Pancreas (tissue), 10 donors: ENCODE results near the gene SNX21. TPM values are rescaled to one million over a fixed set of nuclear protein-coding genes. Genes with fewer than 3 reads are reported as not detected.

Experiments
- ATAC-seq, 4 donors: fragments of 200-7000 bp; cut with Tn5 transposase; one replicate each; pipeline versions ENCODE4 v1.8.0 to v1.9.1; 2020; ENCODE audit warnings: mild to moderate bottlenecking in 4 of 4, moderate library complexity in 4 of 4
- DNase-seq, 6 donors: peaks; one replicate each; pipeline ENCODE4 v3.0.0-alpha.2; 2020
- FAIRE-seq: peaks from 2 replicates; lab custom pipeline; 2012; peaks lifted over from hg19 to GRCh38; lab: Jason Lieb, UNC
- H3K27ac ChIP-seq, 4 donors: fragments of 200-600 bp; sonication (generic); 1 replicate in 3 of 4; 2 replicates in 1 of 4; pipeline versions ENCODE4 v1.5.0 to v1.8.0; 2020
- H3K27me3 ChIP-seq, 4 donors: fragments of 200-600 bp; one replicate each; pipeline ENCODE4 v1.8.0; 2021
- H3K36me3 ChIP-seq, 3 donors: fragments of 200-600 bp; sonication (generic) in 1 of 3; one replicate each; pipeline versions ENCODE4 v1.5.0 to v1.8.0; 2020 to 2021
- H3K4me1 ChIP-seq, 3 donors: fragments of 200-600 bp; one replicate each; pipeline ENCODE4 v1.8.0; 2021
- H3K4me3 ChIP-seq, 4 donors: fragments of 200-600 bp; sonication (generic) in 2 of 4; one replicate each; pipeline versions ENCODE4 v1.5.0 to v1.8.0; 2020 to 2021
- H3K9me3 ChIP-seq, 4 donors: fragments of 200-600 bp; one replicate each; pipeline ENCODE4 v1.8.0; 2021
- CTCF ChIP-seq, 4 donors: fragments of 200-600 bp; sonication (generic) in 3 of 4; IDR thresholded peaks; one replicate each; pipeline versions ENCODE4 v1.5.0 to v1.8.0; 2021; ENCODE audit warnings: antibody characterized with exemption in 4 of 4
- WGBS, 2 donors: extraction: QIAGEN DNeasy Blood & Tissue Kit; methylation state at CpG; one replicate each; pipeline ENCODE4 v1.1.7; 2013; 5-methylcytosine and 5-hydroxymethylcytosine counted together
- intact Hi-C, 3 donors: fragments of 100-400 bp; cut with DNase I; formaldehyde crosslinking; loops; one replicate each; pipeline versions ENCODE4 v1.11.1 to v1.14.2; 2022
- polyA plus RNA-seq, 2 donors: library from polyadenylated mRNA; stranded (reverse); fragments of 200-250 nt; gene quantifications; one replicate each; pipeline ENCODE4 v1.2.3, GENCODE V29; 2013
- total RNA-seq, 6 donors: library from RNA; stranded (reverse); fragmentation: NEBNext Ultra II Directional in 4 of 6; extraction: Animal tissue kit (Norgen Biotek cat#: 25700) in 4 of 6; gene quantifications; one replicate each; pipeline versions ENCODE4 v1.2.1 to v1.2.4, GENCODE V29; 2021 to 2023
- donor health status: healthy with polysubstance abuse.
- donor health status: DM: no; HTN: no; CAD: no; lungs with moderate emphysema.
- donor health status: DM: no; HTN: no; CAD: no.
- donor health status: control.
- donor health status: control.
- donor health status: Bipolar disorder and iron deficiency.
- donor health status: DM: yes; HTN: yes; CAD: no.
- donor health status: DM: no; HTN: no; CAD: no.
- donor health status: DM: no; HTN: no; CAD: no.
- donor health status: DM: yes; HTN: yes; CAD: no.

Gene SNX21
- total and polyA plus RNA-seq, 8 donors: 4.6 to 22.6 (median 6.7) TPM

DNA sequence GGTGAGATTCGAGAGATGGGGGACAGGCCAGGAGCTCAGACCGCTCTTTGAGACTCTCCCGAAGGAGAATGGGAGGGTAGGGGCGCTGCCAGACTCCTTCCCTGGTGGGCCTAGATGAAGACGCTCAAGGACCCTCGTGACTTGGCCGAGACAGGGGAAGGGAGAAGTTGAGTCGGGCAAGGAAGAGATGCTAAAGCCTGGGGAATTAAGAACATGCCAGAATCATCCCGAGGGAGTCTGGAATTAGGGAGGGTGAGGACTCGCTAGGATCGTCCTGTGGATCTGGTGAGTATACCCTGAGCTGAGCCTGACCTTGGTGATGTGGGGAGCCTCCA, 20.6 kb upstream of the SNX21 start:
- H3K9me3 ChIP-seq: no peaks in the 10 kb centered on the region
- no peak for DNase-seq
- intact Hi-C loops: no loop called here
- TF ChIP-seq CTCF (IDR thresholded peaks at IDR 0.05): no peak
- no peak for FAIRE-seq
- no peak overlapping the region for H3K27ac ChIP-seq
- H3K4me1 ChIP-seq: peaks cover 0 to 5% (median 0%) of the 10 kb centered on the region in 3 donors
- H3K4me3 ChIP-seq: peak overlapping the region in 3 of 4 donors; percentile 47 to 57 (median 51)
- no peaks in the 10 kb centered on the region for H3K27me3 ChIP-seq
- 9 to 10% methylated on average over 11 of the region's 11 CpGs for WGBS, 2 donors
- H3K36me3 ChIP-seq: peaks cover 0 to 23% (median 10%) of the 10 kb centered on the region in 3 donors
- no peak for ATAC-seq

DNA sequence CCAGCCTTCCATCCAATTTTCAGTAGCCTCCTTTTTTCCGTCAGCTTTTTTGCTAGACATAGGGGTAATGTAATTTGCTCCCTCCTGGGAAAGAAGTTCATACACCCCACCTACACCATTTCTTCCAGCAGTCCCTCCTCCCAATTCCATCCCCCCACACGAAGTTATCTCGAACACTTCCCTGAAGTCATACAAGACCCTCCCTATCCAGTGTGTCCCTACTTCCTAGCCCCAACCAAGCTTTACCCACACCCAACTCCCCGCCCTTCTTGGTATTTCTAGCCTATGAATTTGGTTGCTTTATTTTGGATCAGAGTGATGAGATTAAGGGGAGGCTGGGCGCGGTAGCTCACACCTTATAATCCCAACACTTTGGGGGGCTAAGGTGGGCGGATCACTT, 20.1 kb upstream of the SNX21 start:
- H3K36me3 ChIP-seq: peaks cover 0 to 18% (median 10%) of the 10 kb centered on the region in 3 donors
- H3K27ac ChIP-seq: no peak overlapping the region
- H3K4me1 ChIP-seq: peaks cover 0 to 5% (median 0%) of the 10 kb centered on the region in 3 donors
- H3K9me3 ChIP-seq: no peaks in the 10 kb centered on the region
- no peak for ATAC-seq
- DNase-seq: no peak
- no peak for TF ChIP-seq CTCF (IDR thresholded peaks at IDR 0.05)
- intact Hi-C loops: no loop called here
- no peaks in the 10 kb centered on the region for H3K27me3 ChIP-seq
- no peak overlapping the region for H3K4me3 ChIP-seq
- no peak for FAIRE-seq
- WGBS, 2 donors: 57 to 60% methylated on average over 7 of the region's 7 CpGs

DNA sequence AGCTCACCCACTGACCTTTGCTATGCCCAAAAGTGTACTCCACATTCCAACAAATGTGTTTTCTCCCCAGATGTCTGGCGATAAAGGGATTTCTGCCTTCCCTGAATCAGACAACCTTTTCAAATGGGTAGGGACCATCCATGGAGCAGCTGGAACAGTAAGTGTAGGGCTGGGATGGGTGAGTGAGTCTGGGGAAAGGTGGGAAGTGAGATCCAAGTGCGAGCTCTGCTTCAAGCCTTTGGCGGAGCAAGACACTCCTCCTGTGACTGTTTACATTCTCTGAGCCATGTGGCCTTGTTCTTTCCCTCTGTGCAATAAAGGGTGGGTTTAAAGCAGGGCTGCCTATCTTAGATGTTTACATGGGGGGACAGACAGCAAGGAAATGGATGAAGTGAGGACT, 19.3 kb upstream of the SNX21 start:
- H3K4me3 ChIP-seq: no peak overlapping the region
- intact Hi-C loops: no loop called here
- no peaks in the 10 kb centered on the region for H3K27me3 ChIP-seq
- TF ChIP-seq CTCF (IDR thresholded peaks at IDR 0.05): no peak
- DNase-seq (no peak), FAIRE-seq (no peak), ATAC-seq (no peak)
- H3K27ac ChIP-seq: no peak overlapping the region
- peaks cover 0 to 10% (median 6%) of the 10 kb centered on the region in 3 donors for H3K36me3 ChIP-seq
- H3K4me1 ChIP-seq: peaks cover 0 to 5% (median 0%) of the 10 kb centered on the region in 3 donors
- H3K9me3 ChIP-seq: no peaks in the 10 kb centered on the region
- WGBS, 2 donors: 83 to 87% methylated on average over 3 of the region's 3 CpGs

GRCh38 chr20:45816951-45817350, 16.6 kb upstream of the SNX21 start:
- Histone ChIP-seq H3K4me1 (peaks cover 0 to 5% (median 0%) of the 10 kb centered on the region in 3 donors), H3K36me3 (no peaks in the 10 kb centered on the region), H3K4me3 (no peak overlapping the region), H3K9me3 (no peaks in the 10 kb centered on the region), H3K27ac (no peak overlapping the region), H3K27me3 (peaks cover 0 to 11% (median 0%) of the 10 kb centered on the region in 4 donors)
- no peak for TF ChIP-seq CTCF (IDR thresholded peaks at IDR 0.05)
- no peak for ATAC-seq
- FAIRE-seq: no peak
- DNase-seq: no peak
- 93 to 98% methylated on average over 3 of the region's 3 CpGs for WGBS, 2 donors
- intact Hi-C loops: no loop called here

GRCh38 chr20:45817376-45818194, 16.0 kb upstream of the SNX21 start:
- intact Hi-C loops: no loop called here
- no peaks in the 10 kb centered on the region for H3K36me3 ChIP-seq
- no peak overlapping the region for H3K27ac ChIP-seq
- no peaks in the 10 kb centered on the region for H3K9me3 ChIP-seq
- ATAC-seq (no peak), DNase-seq (no peak), FAIRE-seq (no peak)
- peaks cover 0 to 15% (median 2%) of the 10 kb centered on the region in 4 donors for H3K27me3 ChIP-seq
- WGBS, 2 donors: 60 to 75% methylated on average over 9 of the region's 9 CpGs
- no peak for TF ChIP-seq CTCF (IDR thresholded peaks at IDR 0.05)
- peaks cover 0 to 4% (median 0%) of the 10 kb centered on the region in 3 donors for H3K4me1 ChIP-seq
- H3K4me3 ChIP-seq: no peak overlapping the region
